WTC11 (cell line): Measurements from ENCODE around the gene FTCDNL1. TPM values are rescaled to one million over a fixed set of nuclear protein-coding genes. Genes with fewer than 3 reads are reported as not detected.

Source experiments
- ATAC-seq: fragments of 200-7000 bp; cut with Tn5 transposase; 2 replicates; pipeline ENCODE4 v1.10.0; 2021; ENCODE audit warnings: mild to moderate bottlenecking, moderate library complexity
- CTCF ChIA-PET: fragments of 300-600 bp; sonication (Branson Sonifier 250); formaldehyde crosslinking; loops from one replicate; lab custom pipeline; 2021; ENCODE audit warnings: antibody characterized with exemption; lab: Charles Lee
- POLR2A ChIA-PET: fragments of 350-600 bp; sonication (Branson Sonifier 250); formaldehyde crosslinking; loops from one replicate; lab custom pipeline; 2021; ENCODE audit warnings: antibody characterized with exemption; lab: Charles Lee
- DNase-seq: peaks from one replicate; pipeline ENCODE4 v3.0.0; 2021; ENCODE audit warnings: low spot score
- H3K27ac Mint-ChIP-seq: 2 replicates; pipeline ENCODE4 v1.8.0; 2021; ENCODE audit warnings: mixed read lengths
- H3K27me3 Mint-ChIP-seq: 2 replicates; pipeline ENCODE4 v1.8.0; 2021; ENCODE audit warnings: low read depth, mild to moderate bottlenecking, moderate library complexity, mixed read lengths
- H3K36me3 Mint-ChIP-seq: 2 replicates; pipeline ENCODE4 v1.8.0; 2021; ENCODE audit warnings: mixed read lengths
- H3K4me1 Mint-ChIP-seq: 2 replicates; pipeline ENCODE4 v1.8.0; 2022; ENCODE audit warnings: mixed read lengths
- H3K4me3 Mint-ChIP-seq: 2 replicates; pipeline ENCODE4 v1.8.0; 2021; ENCODE audit warnings: mild to moderate bottlenecking, moderate library complexity, mixed read lengths
- H3K9me3 Mint-ChIP-seq: 2 replicates; pipeline ENCODE4 v1.8.0; 2021; ENCODE audit warnings: mixed read lengths
- ETV6 ChIP-seq: sonication (generic); formaldehyde crosslinking; IDR thresholded peaks from 2 replicates; pipeline ENCODE4 v1.8.1; 2022; ENCODE audit warnings: mild to moderate bottlenecking, missing genetic modification reagents
- FOXJ3 ChIP-seq: sonication (generic); formaldehyde crosslinking; IDR thresholded peaks from 2 replicates; pipeline ENCODE4 v1.9.0; 2021; ENCODE audit warnings: missing genetic modification reagents, mild to moderate bottlenecking, borderline replicate concordance
- FOXK1 ChIP-seq: sonication (generic); formaldehyde crosslinking; IDR thresholded peaks from 2 replicates; pipeline ENCODE4 v1.8.0; 2022; ENCODE audit warnings: mild to moderate bottlenecking, moderate library complexity, missing genetic modification reagents
- GABPB1 ChIP-seq: sonication (generic); formaldehyde crosslinking; IDR thresholded peaks from 2 replicates; pipeline ENCODE4 v1.8.1; 2023; ENCODE audit warnings: mild to moderate bottlenecking, missing genetic modification reagents
- IRF2 ChIP-seq: sonication (generic); formaldehyde crosslinking; IDR thresholded peaks from 2 replicates; pipeline ENCODE4 v1.8.0; 2022; ENCODE audit warnings: low read depth, missing genetic modification reagents, borderline replicate concordance
- NFATC4 ChIP-seq: fragments of 250-450 bp; sonication (Bioruptor Pico); IDR thresholded peaks from 2 replicates; pipeline ENCODE4 v1.9.0; 2021; ENCODE audit warnings: mild to moderate bottlenecking
- SOX15 ChIP-seq: fragments of 250-450 bp; sonication (Bioruptor Pico); IDR thresholded peaks from 2 replicates; pipeline ENCODE4 v1.9.0; 2021; ENCODE audit warnings: mild to moderate bottlenecking
- TP53 ChIP-seq: sonication (generic); formaldehyde crosslinking; IDR thresholded peaks from 2 replicates; pipeline ENCODE4 v1.8.1; 2023; ENCODE audit warnings: mild to moderate bottlenecking, missing genetic modification reagents
- ZNF138 ChIP-seq: sonication (generic); formaldehyde crosslinking; conservative IDR thresholded peaks from 2 replicates; pipeline ENCODE4 v1.8.1; 2022; ENCODE audit warnings: mild to moderate bottlenecking, moderate library complexity, missing genetic modification reagents
- ZNF263 ChIP-seq: sonication (generic); formaldehyde crosslinking; IDR thresholded peaks from 2 replicates; pipeline ENCODE4 v1.8.1; 2022; ENCODE audit warnings: low read depth, mild to moderate bottlenecking, moderate library complexity, missing genetic modification reagents
- total RNA-seq: library from RNA; stranded (reverse); gene quantifications from 3 replicates; pipeline ENCODE4 v1.2.3, GENCODE V29; 2021
- TF ChIP-seq, protein P1 (sequence below): sonication (generic); formaldehyde crosslinking; IDR thresholded peaks from 2 replicates; pipeline ENCODE4 v1.8.0; 2023; ENCODE audit warnings: mild to moderate bottlenecking, missing genetic modification reagents
- TF ChIP-seq, protein P2 (sequence below): fragments of 250-450 bp; sonication (Bioruptor Pico); IDR thresholded peaks from 2 replicates; pipeline ENCODE4 v1.9.0; 2021; ENCODE audit warnings: moderate library complexity, mild to moderate bottlenecking, inconsistent platforms, borderline replicate concordance
- TF ChIP-seq, protein P3 (sequence below): sonication (generic); formaldehyde crosslinking; IDR thresholded peaks from 2 replicates; pipeline ENCODE4 v1.8.1; 2022; ENCODE audit warnings: missing genetic modification reagents, borderline replicate concordance
- TF ChIP-seq, protein P4 (sequence below): sonication (generic); formaldehyde crosslinking; IDR thresholded peaks from 2 replicates; pipeline ENCODE4 v1.8.0; 2022; ENCODE audit warnings: mild to moderate bottlenecking, missing genetic modification reagents
- TF ChIP-seq, protein P5 (sequence below): sonication (generic); formaldehyde crosslinking; IDR thresholded peaks from 2 replicates; pipeline ENCODE4 v1.8.0; 2023; ENCODE audit warnings: missing genetic modification reagents
- TF ChIP-seq, protein P6 (sequence below): sonication (generic); formaldehyde crosslinking; IDR thresholded peaks from 2 replicates; pipeline ENCODE4 v1.8.1; 2022; ENCODE audit warnings: low read depth, missing genetic modification reagents, borderline replicate concordance

The FTCDNL1 gene
- total RNA-seq, 1 experiment from 2014 or later: 0.85 TPM

DNA sequence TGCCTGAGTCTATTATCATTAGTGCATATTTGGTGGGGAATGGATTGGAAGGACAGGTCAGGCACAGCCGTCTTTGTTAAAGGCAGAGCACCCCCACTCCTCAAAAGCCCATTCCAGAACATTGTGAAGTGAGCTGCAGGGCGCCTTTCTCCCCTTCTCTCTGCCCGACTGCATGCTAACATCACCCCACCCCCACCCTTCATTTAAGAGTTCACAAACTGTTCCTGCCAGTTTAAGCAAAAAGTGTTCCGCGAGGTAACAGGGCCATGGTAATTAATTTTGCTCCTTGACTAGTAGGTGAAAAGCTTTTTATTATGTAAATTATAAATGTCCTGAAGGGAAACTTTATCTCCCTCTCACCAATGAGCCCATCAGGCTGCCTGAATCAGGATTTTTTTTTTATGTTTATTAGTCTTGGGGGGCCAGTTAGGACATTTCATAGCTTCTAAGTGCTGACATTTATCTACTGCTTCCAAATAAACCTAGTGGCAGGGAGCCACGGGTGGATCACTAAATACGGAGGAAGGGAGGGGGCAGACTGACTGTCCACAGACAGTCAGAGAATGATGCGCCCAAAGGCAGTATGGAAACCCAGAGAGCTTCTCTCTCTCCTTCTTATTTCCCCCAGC lies 99.4 kb downstream of the FTCDNL1 start:
- Mint-ChIP-seq H3K27ac (no peak overlapping the region), H3K4me3 (no peak overlapping the region), H3K36me3 (peaks cover 12% of the 10 kb centered on the region), H3K9me3 (peaks cover 24% of the 10 kb centered on the region), H3K4me1 (peaks cover 20% of the 10 kb centered on the region), H3K27me3 (no peaks in the 10 kb centered on the region)
- TF ChIP-seq, protein P1, sequence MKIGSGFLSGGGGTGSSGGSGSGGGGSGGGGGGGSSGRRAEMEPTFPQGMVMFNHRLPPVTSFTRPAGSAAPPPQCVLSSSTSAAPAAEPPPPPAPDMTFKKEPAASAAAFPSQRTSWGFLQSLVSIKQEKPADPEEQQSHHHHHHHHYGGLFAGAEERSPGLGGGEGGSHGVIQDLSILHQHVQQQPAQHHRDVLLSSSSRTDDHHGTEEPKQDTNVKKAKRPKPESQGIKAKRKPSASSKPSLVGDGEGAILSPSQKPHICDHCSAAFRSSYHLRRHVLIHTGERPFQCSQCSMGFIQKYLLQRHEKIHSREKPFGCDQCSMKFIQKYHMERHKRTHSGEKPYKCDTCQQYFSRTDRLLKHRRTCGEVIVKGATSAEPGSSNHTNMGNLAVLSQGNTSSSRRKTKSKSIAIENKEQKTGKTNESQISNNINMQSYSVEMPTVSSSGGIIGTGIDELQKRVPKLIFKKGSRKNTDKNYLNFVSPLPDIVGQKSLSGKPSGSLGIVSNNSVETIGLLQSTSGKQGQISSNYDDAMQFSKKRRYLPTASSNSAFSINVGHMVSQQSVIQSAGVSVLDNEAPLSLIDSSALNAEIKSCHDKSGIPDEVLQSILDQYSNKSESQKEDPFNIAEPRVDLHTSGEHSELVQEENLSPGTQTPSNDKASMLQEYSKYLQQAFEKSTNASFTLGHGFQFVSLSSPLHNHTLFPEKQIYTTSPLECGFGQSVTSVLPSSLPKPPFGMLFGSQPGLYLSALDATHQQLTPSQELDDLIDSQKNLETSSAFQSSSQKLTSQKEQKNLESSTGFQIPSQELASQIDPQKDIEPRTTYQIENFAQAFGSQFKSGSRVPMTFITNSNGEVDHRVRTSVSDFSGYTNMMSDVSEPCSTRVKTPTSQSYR (CRISPR knock-in tag): 0 out of 2 replicates have a peak, but pooled peaks have one; percentile 37
- TF ChIP-seq SOX15 (CRISPR knock-in tag): no peak
- CTCF ChIA-PET: interaction anchor here (0.5 to 3.1 kb wide), 5 partner anchors 12 to 731 kb away, joined by 3 to 12 read pairs (median 3); no protein-coding TSS in a partner anchor
- POLR2A ChIA-PET: interaction anchor here (0.6 kb wide), 1 partner anchor 823 kb away, joined by 7 read pairs; no protein-coding TSS in a partner anchor
- ATAC-seq: peak; percentile 87
- DNase-seq: no peak

DNA sequence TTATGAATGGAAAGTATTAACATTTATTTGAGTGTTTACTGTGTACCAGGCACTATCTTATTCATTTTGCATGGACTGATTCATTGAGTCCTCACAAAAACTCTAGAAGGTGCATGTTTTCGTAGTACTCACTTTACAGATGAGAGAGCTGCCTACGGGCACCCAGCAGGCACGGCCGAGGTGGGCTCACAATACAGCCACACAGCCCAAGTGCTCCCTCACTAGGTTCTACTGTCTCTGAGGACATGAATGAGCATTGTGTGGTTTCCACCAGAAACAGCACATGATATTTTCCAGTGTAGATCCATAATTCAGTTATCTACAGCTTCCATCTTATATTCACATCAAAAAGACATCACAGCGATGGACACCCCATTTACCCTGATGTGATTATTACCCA lies 101.4 kb downstream of the FTCDNL1 start:
- no peak for ATAC-seq
- peaks cover 12% of the 10 kb centered on the region for H3K36me3 Mint-ChIP-seq

More for the DNA sequence above, 101.4 kb downstream of the FTCDNL1 start:
- Mint-ChIP-seq H3K4me1 (peaks cover 37% of the 10 kb centered on the region), H3K27me3 (no peaks in the 10 kb centered on the region), H3K4me3 (no peak overlapping the region), H3K9me3 (peaks cover 22% of the 10 kb centered on the region), H3K27ac (no peak overlapping the region)
- no peak for DNase-seq
- TF ChIP-seq, protein P2, sequence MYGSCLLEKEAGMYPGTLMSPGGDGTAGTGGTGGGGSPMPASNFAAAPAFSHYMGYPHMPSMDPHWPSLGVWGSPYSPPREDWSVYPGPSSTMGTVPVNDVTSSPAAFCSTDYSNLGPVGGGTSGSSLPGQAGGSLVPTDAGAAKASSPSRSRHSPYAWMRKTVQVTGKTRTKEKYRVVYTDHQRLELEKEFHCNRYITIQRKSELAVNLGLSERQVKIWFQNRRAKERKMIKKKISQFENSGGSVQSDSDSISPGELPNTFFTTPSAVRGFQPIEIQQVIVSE (CRISPR knock-in tag): no peak
- TF ChIP-seq ZNF138 (CRISPR knock-in tag) (no peak), SOX15 (CRISPR knock-in tag) (no peak), GABPB1 (CRISPR knock-in tag) (no peak), ETV6 (no peak), IRF2 (CRISPR knock-in tag) (no peak), FOXJ3 (CRISPR knock-in tag) (no peak), NFATC4 (CRISPR knock-in tag) (no peak), ZNF263 (CRISPR knock-in tag) (no peak), FOXK1 (CRISPR knock-in tag) (no peak), TP53 (no peak)
- TF ChIP-seq, protein P3, sequence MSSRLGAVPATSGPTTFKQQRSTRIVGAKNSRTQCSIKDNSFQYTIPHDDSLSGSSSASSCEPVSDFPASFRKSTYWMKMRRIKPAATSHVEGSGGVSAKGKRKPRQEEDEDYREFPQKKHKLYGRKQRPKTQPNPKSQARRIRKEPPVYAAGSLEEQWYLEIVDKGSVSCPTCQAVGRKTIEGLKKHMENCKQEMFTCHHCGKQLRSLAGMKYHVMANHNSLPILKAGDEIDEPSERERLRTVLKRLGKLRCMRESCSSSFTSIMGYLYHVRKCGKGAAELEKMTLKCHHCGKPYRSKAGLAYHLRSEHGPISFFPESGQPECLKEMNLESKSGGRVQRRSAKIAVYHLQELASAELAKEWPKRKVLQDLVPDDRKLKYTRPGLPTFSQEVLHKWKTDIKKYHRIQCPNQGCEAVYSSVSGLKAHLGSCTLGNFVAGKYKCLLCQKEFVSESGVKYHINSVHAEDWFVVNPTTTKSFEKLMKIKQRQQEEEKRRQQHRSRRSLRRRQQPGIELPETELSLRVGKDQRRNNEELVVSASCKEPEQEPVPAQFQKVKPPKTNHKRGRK (CRISPR knock-in tag): no peak
- TF ChIP-seq, protein P4, sequence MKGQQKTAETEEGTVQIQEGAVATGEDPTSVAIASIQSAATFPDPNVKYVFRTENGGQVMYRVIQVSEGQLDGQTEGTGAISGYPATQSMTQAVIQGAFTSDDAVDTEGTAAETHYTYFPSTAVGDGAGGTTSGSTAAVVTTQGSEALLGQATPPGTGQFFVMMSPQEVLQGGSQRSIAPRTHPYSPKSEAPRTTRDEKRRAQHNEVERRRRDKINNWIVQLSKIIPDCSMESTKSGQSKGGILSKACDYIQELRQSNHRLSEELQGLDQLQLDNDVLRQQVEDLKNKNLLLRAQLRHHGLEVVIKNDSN (CRISPR knock-in tag): no peak
- TF ChIP-seq, protein P5, sequence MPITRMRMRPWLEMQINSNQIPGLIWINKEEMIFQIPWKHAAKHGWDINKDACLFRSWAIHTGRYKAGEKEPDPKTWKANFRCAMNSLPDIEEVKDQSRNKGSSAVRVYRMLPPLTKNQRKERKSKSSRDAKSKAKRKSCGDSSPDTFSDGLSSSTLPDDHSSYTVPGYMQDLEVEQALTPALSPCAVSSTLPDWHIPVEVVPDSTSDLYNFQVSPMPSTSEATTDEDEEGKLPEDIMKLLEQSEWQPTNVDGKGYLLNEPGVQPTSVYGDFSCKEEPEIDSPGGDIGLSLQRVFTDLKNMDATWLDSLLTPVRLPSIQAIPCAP: no peak
- TF ChIP-seq, protein P6, sequence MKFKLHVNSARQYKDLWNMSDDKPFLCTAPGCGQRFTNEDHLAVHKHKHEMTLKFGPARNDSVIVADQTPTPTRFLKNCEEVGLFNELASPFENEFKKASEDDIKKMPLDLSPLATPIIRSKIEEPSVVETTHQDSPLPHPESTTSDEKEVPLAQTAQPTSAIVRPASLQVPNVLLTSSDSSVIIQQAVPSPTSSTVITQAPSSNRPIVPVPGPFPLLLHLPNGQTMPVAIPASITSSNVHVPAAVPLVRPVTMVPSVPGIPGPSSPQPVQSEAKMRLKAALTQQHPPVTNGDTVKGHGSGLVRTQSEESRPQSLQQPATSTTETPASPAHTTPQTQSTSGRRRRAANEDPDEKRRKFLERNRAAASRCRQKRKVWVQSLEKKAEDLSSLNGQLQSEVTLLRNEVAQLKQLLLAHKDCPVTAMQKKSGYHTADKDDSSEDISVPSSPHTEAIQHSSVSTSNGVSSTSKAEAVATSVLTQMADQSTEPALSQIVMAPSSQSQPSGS (CRISPR knock-in tag): no peak
- TF ChIP-seq, protein P1 (CRISPR knock-in tag): no peak
- ChIA-PET CTCF (interaction anchor here (3.1 kb wide), 1 partner anchor 10 kb away, joined by 12 read pairs; no protein-coding TSS in a partner anchor), POLR2A (no interaction called here)
